ENCODE results near the gene CACNA1H.
A peak's percentile ranks its signal among the peaks of the same experiment; 100 is the strongest.

Gene CACNA1H

GRCh38 chr16:1113889-1114526 is 38.9 kb upstream of the CACNA1H start:
- 88% methylated on average over 11 to 13 of the region's 15 CpGs for WGBS, 2 experiments (ENCODE audit: insufficient coverage in 2 of 2)
- H3K4me3 ChIP-seq (ENCODE audit: extremely low read depth, insufficient read depth, low read length, poor library complexity, severe bottlenecking), result no peak overlapping the region
- H3K27ac ChIP-seq (ENCODE audit: low read depth, low read length, severe bottlenecking), result no peak overlapping the region
- no peaks in the 10 kb centered on the region for H3K4me1 ChIP-seq (ENCODE audit: control insufficient read depth, insufficient read depth, low read length, poor library complexity, severe bottlenecking)
- H3K36me3 ChIP-seq (ENCODE audit: control insufficient read depth, insufficient read depth, low read length), result no peaks in the 10 kb centered on the region
- H3K9me3 ChIP-seq (ENCODE audit: control insufficient read depth, low read length), result no peaks in the 10 kb centered on the region

GRCh38 chr16:1116693-1117077 is 36.2 kb upstream of the CACNA1H start:
- Histone ChIP-seq H3K36me3 (ENCODE audit: control insufficient read depth, insufficient read depth, low read length) (no peaks in the 10 kb centered on the region), H3K4me3 (ENCODE audit: extremely low read depth, insufficient read depth, low read length, poor library complexity, severe bottlenecking) (no peak overlapping the region), H3K9me3 (ENCODE audit: control insufficient read depth, low read length) (no peaks in the 10 kb centered on the region), H3K27ac (ENCODE audit: low read depth, low read length, severe bottlenecking) (no peak overlapping the region), H3K4me1 (ENCODE audit: control insufficient read depth, insufficient read depth, low read length, poor library complexity, severe bottlenecking) (no peaks in the 10 kb centered on the region)
- WGBS, 2 experiments (ENCODE audit: insufficient coverage in 2 of 2), result 88 to 92% methylated on average over 5 to 6 of the region's 16 CpGs

DNA sequence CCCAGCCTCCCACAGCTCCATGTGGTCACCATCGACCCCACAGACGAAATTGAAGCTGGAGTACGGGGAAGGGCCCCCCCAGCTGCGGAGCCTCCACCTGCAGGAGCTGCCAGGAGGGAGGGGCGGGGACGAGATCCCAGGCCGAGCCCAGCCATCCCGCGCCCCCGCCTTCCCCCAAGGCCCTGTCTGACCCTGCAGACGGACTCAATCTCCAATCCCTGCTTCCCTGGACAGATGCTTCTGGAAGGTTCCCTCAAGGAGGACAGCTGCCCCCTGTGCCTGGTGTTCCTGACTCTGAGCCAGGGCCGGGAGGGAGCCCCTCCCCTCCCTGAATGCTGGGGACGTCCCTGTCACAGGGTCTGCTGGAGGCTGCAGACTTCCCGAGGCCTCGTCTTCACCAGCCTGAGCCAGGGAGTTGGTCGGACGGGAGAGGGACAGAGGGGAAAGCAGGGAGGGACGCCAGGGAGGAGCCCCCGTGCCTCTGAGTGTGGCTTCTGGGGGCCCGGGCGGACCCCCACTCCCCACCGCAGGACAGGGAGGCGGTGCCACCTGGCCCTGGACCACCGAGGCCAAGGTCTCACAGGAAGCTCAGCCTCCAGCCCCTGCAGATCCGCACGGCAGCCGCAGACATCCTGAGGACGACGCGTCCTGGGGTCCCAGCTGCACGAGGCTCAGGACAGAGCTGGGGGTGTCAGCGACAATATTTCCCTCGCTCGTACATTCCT is 35.6 kb upstream of the CACNA1H start:
- 87 to 88% methylated on average over 28 to 31 of the region's 34 CpGs for whole genome bisulfite sequencing, 2 experiments (ENCODE audit: insufficient coverage in 2 of 2)
- H3K27ac ChIP-seq (ENCODE audit: low read depth, low read length, severe bottlenecking), result no peak overlapping the region
- H3K9me3 ChIP-seq (ENCODE audit: control insufficient read depth, low read length), result no peaks in the 10 kb centered on the region
- no peak overlapping the region for H3K4me3 ChIP-seq (ENCODE audit: extremely low read depth, insufficient read depth, low read length, poor library complexity, severe bottlenecking)
- H3K36me3 ChIP-seq (ENCODE audit: control insufficient read depth, insufficient read depth, low read length), result no peaks in the 10 kb centered on the region
- peaks cover 4% of the 10 kb centered on the region for H3K4me1 ChIP-seq (ENCODE audit: control insufficient read depth, insufficient read depth, low read length, poor library complexity, severe bottlenecking)

DNA sequence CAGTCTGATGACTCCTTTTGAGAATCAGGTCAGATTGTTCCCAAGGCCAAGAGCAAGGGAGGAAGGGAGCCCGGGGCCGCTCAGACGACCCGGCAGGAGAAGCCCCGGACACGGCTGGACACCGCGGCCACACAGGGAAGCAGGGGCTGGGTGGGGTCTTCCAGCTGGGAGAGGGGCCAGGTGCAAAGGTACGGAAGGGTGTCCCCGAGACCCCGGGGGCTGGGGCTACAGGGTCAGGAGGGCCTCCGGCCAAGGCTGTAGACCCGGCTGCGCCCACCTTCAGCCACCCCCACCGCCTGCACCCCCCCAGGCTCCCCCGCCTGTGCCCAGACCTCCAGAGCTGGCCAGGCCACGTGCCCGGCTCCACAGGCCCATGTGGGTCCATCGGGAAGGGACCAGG is 35.0 kb upstream of the CACNA1H start:
- Histone ChIP-seq H3K4me3 (ENCODE audit: extremely low read depth, insufficient read depth, low read length, poor library complexity, severe bottlenecking) (no peak overlapping the region), H3K4me1 (ENCODE audit: control insufficient read depth, insufficient read depth, low read length, poor library complexity, severe bottlenecking) (peaks cover 4% of the 10 kb centered on the region), H3K36me3 (ENCODE audit: control insufficient read depth, insufficient read depth, low read length) (no peaks in the 10 kb centered on the region), H3K27ac (ENCODE audit: low read depth, low read length, severe bottlenecking) (no peak overlapping the region), H3K9me3 (ENCODE audit: control insufficient read depth, low read length) (no peaks in the 10 kb centered on the region)
- 89 to 97% methylated on average over 11 to 19 of the region's 19 CpGs for WGBS, 2 experiments (ENCODE audit: insufficient coverage in 2 of 2)

- Histone ChIP-seq H3K4me1 (ENCODE audit: control insufficient read depth, insufficient read depth, low read length, poor library complexity, severe bottlenecking) (peaks cover 4% of the 10 kb centered on the region), H3K27ac (ENCODE audit: low read depth, low read length, severe bottlenecking) (no peak overlapping the region), H3K9me3 (ENCODE audit: control insufficient read depth, low read length) (no peaks in the 10 kb centered on the region), H3K4me3 (ENCODE audit: extremely low read depth, insufficient read depth, low read length, poor library complexity, severe bottlenecking) (no peak overlapping the region), H3K36me3 (ENCODE audit: control insufficient read depth, insufficient read depth, low read length) (no peaks in the 10 kb centered on the region)
- 92 to 95% methylated on average over 12 to 16 of the region's 19 CpGs for WGBS, 2 experiments (ENCODE audit: insufficient coverage in 2 of 2)
Observed at GRCh38 chr16:1119129-1119528, 33.8 kb upstream of the CACNA1H start.

DNA sequence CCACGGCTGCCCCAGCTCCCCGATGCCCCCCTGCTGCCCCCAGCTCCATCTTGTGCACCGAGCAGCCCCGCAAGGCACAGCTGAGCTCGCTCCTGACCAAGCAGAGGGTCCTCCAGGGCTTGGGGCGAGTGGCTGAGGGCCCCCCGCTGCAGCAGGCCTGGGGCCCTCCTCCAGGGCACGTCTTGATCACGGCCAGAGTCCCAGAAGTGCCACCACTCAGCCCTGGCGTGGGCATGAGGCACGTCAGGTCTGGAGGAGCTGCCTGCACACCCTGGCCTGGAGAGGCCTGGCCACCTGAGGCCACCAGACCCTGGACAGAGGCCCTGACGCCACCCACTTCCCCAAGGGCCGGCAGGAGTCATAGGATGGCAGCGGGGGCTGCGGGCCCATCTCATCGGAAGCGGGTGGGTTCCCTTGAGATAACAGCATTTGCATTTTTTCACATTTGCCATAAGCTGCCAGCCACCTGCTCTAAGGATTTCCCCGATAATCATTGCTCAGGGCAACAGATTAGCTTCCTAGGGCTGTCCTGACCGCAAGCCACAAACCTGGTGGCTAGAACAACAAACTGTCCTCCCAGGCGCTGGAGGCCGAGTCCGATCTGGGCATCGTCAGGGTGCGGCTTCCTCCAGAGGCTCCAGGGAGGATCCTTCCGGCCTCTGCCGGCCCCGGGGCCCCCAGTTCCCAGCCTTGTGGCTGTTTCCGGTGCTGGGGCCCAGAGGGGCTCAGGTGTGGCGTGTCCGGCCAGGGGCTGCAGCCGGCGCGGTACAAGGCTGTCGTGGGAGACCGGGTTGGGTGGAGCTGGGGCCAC is 32.9 kb upstream of the CACNA1H start:
- no peaks in the 10 kb centered on the region for H3K36me3 ChIP-seq (ENCODE audit: control insufficient read depth, insufficient read depth, low read length)
- no peaks in the 10 kb centered on the region for H3K9me3 ChIP-seq (ENCODE audit: control insufficient read depth, low read length)
- no peak overlapping the region for H3K4me3 ChIP-seq (ENCODE audit: extremely low read depth, insufficient read depth, low read length, poor library complexity, severe bottlenecking)
- H3K27ac ChIP-seq (ENCODE audit: low read depth, low read length, severe bottlenecking), result no peak overlapping the region
- H3K4me1 ChIP-seq (ENCODE audit: control insufficient read depth, insufficient read depth, low read length, poor library complexity, severe bottlenecking), result peaks cover 4% of the 10 kb centered on the region
- 93 to 95% methylated on average over 33 to 34 of the region's 35 CpGs for WGBS, 2 experiments (ENCODE audit: insufficient coverage in 2 of 2)

GRCh38 chr16:1120577-1120941 is 32.3 kb upstream of the CACNA1H start:
- Histone ChIP-seq H3K27ac (ENCODE audit: low read depth, low read length, severe bottlenecking) (no peak overlapping the region), H3K4me3 (ENCODE audit: extremely low read depth, insufficient read depth, low read length, poor library complexity, severe bottlenecking) (no peak overlapping the region), H3K36me3 (ENCODE audit: control insufficient read depth, insufficient read depth, low read length) (no peaks in the 10 kb centered on the region), H3K4me1 (ENCODE audit: control insufficient read depth, insufficient read depth, low read length, poor library complexity, severe bottlenecking) (peaks cover 4% of the 10 kb centered on the region), H3K9me3 (ENCODE audit: control insufficient read depth, low read length) (no peaks in the 10 kb centered on the region)
- 89 to 91% methylated on average over 21 to 22 of the region's 22 CpGs for WGBS, 2 experiments (ENCODE audit: insufficient coverage in 2 of 2)

DNA sequence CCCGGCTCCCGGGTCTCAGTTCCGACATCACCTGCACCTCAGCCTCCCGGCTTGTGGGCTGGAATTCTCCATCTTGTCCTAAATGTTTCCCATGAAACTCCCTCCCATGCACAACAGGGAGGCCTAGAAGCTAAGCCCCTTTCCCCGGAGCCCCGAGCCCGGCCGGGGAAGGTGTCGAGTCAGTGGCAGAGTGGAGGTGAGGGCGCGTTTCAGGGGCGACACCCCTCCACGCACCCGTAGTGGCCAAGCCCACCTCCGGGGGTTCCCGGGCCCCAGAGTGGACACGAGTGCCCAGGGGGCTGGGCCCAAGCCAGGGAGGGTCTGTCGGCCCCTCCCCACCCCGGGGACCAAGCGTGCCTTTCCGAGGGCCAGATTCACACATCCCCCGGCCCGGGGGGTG is 31.9 kb upstream of the CACNA1H start:
- Histone ChIP-seq H3K4me1 (ENCODE audit: control insufficient read depth, insufficient read depth, low read length, poor library complexity, severe bottlenecking) (peaks cover 4% of the 10 kb centered on the region), H3K4me3 (ENCODE audit: extremely low read depth, insufficient read depth, low read length, poor library complexity, severe bottlenecking) (no peak overlapping the region), H3K36me3 (ENCODE audit: control insufficient read depth, insufficient read depth, low read length) (no peaks in the 10 kb centered on the region), H3K9me3 (ENCODE audit: control insufficient read depth, low read length) (no peaks in the 10 kb centered on the region), H3K27ac (ENCODE audit: low read depth, low read length, severe bottlenecking) (no peak overlapping the region)
- 91 to 92% methylated on average over 16 to 23 of the region's 23 CpGs for WGBS, 2 experiments (ENCODE audit: insufficient coverage in 2 of 2)

GRCh38 chr16:1121601-1122397 is 31.1 kb upstream of the CACNA1H start:
- H3K27ac ChIP-seq (ENCODE audit: low read depth, low read length, severe bottlenecking), result peak overlapping the region; percentile 10
- no peak overlapping the region for H3K4me3 ChIP-seq (ENCODE audit: extremely low read depth, insufficient read depth, low read length, poor library complexity, severe bottlenecking)
- H3K36me3 ChIP-seq (ENCODE audit: control insufficient read depth, insufficient read depth, low read length), result no peaks in the 10 kb centered on the region
- H3K4me1 ChIP-seq (ENCODE audit: control insufficient read depth, insufficient read depth, low read length, poor library complexity, severe bottlenecking), result peaks cover 4% of the 10 kb centered on the region
- no peaks in the 10 kb centered on the region for H3K9me3 ChIP-seq (ENCODE audit: control insufficient read depth, low read length)
- WGBS, 2 experiments (ENCODE audit: insufficient coverage in 2 of 2), result 88 to 90% methylated on average over 28 to 30 of the region's 30 CpGs

GRCh38 chr16:1122398-1122765 is 30.5 kb upstream of the CACNA1H start:
- Histone ChIP-seq H3K36me3 (ENCODE audit: control insufficient read depth, insufficient read depth, low read length) (no peaks in the 10 kb centered on the region), H3K9me3 (ENCODE audit: control insufficient read depth, low read length) (no peaks in the 10 kb centered on the region), H3K27ac (ENCODE audit: low read depth, low read length, severe bottlenecking) (no peak overlapping the region), H3K4me3 (ENCODE audit: extremely low read depth, insufficient read depth, low read length, poor library complexity, severe bottlenecking) (no peak overlapping the region), H3K4me1 (ENCODE audit: control insufficient read depth, insufficient read depth, low read length, poor library complexity, severe bottlenecking) (peaks cover 4% of the 10 kb centered on the region)
- WGBS, 2 experiments (ENCODE audit: insufficient coverage in 2 of 2), result 89 to 90% methylated on average over 7 to 11 of the region's 14 CpGs

All from mesodermal cell (in vitro differentiated cells).